ENCODE data around the gene TRIM47. TPM values are rescaled to one million over a fixed set of nuclear protein-coding genes. Genes with fewer than 3 reads are reported as not detected.

The TRIM47 gene
- total and polyA plus RNA-seq, 2 of the 13 experiments (the other 11 are each of a cell fraction or from before 2014, with no cell fraction given), result 33.5 to 82.0 TPM

DNA sequence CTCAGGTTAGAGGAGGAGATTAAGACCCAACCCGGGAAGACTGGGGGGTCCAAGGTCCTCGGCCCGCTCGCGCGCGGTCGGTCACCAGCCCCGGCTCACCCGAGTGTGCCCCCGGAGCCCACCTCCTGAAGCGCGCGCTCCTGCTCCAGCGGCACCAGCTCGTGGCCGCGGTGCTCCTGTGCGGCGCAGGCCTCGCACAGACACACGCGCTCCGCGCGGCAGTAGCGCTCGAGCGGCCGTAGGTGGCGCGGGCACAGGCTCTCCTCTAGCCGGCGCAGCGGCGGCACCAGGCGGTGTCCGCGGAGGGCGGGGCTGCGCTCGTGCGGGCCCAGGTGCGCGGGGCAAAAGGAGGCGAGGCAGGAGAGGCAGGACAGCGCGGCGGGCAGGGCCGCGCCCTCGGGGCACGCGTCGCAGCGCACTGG is 618 bp downstream of the TRIM47 start (continued):
- TF ChIP-seq, protein P1, sequence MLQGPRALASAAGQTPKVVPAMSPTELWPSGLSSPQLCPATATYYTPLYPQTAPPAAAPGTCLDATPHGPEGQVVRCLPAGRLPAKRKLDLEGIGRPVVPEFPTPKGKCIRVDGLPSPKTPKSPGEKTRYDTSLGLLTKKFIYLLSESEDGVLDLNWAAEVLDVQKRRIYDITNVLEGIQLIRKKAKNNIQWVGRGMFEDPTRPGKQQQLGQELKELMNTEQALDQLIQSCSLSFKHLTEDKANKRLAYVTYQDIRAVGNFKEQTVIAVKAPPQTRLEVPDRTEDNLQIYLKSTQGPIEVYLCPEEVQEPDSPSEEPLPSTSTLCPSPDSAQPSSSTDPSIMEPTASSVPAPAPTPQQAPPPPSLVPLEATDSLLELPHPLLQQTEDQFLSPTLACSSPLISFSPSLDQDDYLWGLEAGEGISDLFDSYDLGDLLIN (CRISPR knock-in tag; IDR thresholded peaks at IDR 0.05; ENCODE audit: borderline replicate concordance), result peak; percentile 94
- TF ChIP-seq, protein P2, sequence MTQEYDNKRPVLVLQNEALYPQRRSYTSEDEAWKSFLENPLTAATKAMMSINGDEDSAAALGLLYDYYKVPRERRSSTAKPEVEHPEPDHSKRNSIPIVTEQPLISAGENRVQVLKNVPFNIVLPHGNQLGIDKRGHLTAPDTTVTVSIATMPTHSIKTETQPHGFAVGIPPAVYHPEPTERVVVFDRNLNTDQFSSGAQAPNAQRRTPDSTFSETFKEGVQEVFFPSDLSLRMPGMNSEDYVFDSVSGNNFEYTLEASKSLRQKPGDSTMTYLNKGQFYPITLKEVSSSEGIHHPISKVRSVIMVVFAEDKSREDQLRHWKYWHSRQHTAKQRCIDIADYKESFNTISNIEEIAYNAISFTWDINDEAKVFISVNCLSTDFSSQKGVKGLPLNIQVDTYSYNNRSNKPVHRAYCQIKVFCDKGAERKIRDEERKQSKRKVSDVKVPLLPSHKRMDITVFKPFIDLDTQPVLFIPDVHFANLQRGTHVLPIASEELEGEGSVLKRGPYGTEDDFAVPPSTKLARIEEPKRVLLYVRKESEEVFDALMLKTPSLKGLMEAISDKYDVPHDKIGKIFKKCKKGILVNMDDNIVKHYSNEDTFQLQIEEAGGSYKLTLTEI (CRISPR knock-in tag; conservative IDR thresholded peaks at IDR 0.05), result no peak
- TF ChIP-seq, protein P3, sequence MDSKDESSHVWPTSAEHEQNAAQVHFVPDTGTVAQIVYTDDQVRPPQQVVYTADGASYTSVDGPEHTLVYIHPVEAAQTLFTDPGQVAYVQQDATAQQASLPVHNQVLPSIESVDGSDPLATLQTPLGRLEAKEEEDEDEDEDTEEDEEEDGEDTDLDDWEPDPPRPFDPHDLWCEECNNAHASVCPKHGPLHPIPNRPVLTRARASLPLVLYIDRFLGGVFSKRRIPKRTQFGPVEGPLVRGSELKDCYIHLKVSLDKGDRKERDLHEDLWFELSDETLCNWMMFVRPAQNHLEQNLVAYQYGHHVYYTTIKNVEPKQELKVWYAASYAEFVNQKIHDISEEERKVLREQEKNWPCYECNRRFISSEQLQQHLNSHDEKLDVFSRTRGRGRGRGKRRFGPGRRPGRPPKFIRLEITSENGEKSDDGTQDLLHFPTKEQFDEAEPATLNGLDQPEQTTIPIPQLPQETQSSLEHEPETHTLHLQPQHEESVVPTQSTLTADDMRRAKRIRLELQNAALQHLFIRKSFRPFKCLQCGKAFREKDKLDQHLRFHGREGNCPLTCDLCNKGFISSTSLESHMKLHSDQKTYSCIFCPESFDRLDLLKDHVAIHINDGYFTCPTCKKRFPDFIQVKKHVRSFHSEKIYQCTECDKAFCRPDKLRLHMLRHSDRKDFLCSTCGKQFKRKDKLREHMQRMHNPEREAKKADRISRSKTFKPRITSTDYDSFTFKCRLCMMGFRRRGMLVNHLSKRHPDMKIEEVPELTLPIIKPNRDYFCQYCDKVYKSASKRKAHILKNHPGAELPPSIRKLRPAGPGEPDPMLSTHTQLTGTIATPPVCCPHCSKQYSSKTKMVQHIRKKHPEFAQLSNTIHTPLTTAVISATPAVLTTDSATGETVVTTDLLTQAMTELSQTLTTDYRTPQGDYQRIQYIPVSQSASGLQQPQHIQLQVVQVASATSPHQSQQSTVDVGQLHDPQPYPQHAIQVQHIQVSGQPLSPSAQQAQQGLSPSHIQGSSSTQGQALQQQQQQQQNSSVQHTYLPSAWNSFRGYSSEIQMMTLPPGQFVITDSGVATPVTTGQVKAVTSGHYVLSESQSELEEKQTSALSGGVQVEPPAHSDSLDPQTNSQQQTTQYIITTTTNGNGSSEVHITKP (CRISPR knock-in tag; IDR thresholded peaks at IDR 0.05; ENCODE audit: low read depth), result no peak; the same call in 1 of the 2 replicates
- TF ChIP-seq, protein P4, sequence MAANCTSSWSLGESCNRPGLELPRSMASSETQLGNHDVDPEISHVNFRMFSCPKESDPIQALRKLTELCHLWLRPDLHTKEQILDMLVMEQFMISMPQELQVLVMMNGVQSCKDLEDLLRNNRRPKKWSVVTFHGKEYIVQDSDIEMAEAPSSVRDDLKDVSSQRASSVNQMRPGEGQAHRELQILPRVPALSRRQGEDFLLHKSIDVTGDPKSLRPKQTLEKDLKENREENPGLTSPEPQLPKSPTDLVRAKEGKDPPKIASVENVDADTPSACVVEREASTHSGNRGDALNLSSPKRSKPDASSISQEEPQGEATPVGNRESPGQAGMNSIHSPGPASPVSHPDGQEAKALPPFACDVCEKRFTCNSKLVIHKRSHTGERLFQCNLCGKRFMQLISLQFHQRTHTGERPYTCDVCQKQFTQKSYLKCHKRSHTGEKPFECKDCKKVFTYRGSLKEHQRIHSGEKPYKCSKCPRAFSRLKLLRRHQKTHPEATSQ (CRISPR knock-in tag; IDR thresholded peaks at IDR 0.05; ENCODE audit: borderline replicate concordance), result peak; percentile 37; the same call in 1 of the 2 replicates
- TF ChIP-seq ZNF484 (CRISPR knock-in tag; IDR thresholded peaks at IDR 0.05; ENCODE audit: borderline replicate concordance, low read depth), result 0 out of 2 replicates have a peak, but pooled peaks have one; percentile 78
- no peak for TF ChIP-seq PRPF4 (IDR thresholded peaks at IDR 0.05; ENCODE audit: low read depth, low read length, poor library complexity, severe bottlenecking)
- no peak for TF ChIP-seq ZNF674 (CRISPR knock-in tag; IDR thresholded peaks at IDR 0.05; ENCODE audit: low read depth)
- TF ChIP-seq ZNF713 (CRISPR knock-in tag; IDR thresholded peaks at IDR 0.05), result peak; percentile 54
- TF ChIP-seq BRD4 (CRISPR knock-in tag; IDR thresholded peaks at IDR 0.05), result peak; percentile 79
- TF ChIP-seq ZNF773 (CRISPR knock-in tag; IDR thresholded peaks at IDR 0.05; ENCODE audit: borderline replicate concordance), result peak; percentile 91; the same call in 1 of the 2 replicates
- no peak for TF ChIP-seq HNF4G (IDR thresholded peaks at IDR 0.05; ENCODE audit: borderline replicate concordance, low read depth, low read length)
- no peak for TF ChIP-seq HNF4G (CRISPR knock-in tag; IDR thresholded peaks at IDR 0.05; ENCODE audit: borderline replicate concordance, low read depth)
- TF ChIP-seq RBM39 (IDR thresholded peaks at IDR 0.05; ENCODE audit: low read depth, low read length, poor library complexity, severe bottlenecking), result no peak
- no peak; the same call in 1 of the 2 replicates for TF ChIP-seq RFX5 (IDR thresholded peaks at IDR 0.05; ENCODE audit: low read depth, low read length)
- TF ChIP-seq FOXK2 (IDR thresholded peaks at IDR 0.05), result no peak
- TF ChIP-seq SMAD3 (CRISPR knock-in tag; IDR thresholded peaks at IDR 0.05), result no peak
- TF ChIP-seq DMTF1 (CRISPR knock-in tag; IDR thresholded peaks at IDR 0.05), result no peak
- TF ChIP-seq ZNF460 (CRISPR knock-in tag; IDR thresholded peaks at IDR 0.05; ENCODE audit: borderline replicate concordance), result no peak
- peak; percentile 78; the same call in 1 of the 2 replicates for TF ChIP-seq DNMT1 (CRISPR knock-in tag; IDR thresholded peaks at IDR 0.05)
- no peak for TF ChIP-seq ATF1 (CRISPR knock-in tag; IDR thresholded peaks at IDR 0.05)

Data from HepG2 (cell line).